HG02623 (cell line): ENCODE results near the gene PTPRE.

Experiments
- ATAC-seq: cut with Tn5 transposase; IDR thresholded peaks from one replicate; pipeline ENCODE4 v1.9.1; 2021; ENCODE audit warnings: moderate library complexity; ENCODE audit not compliant: unreplicated experiment

The PTPRE gene

GRCh38 chr10:127922675-127923366, 15.9 kb downstream of the PTPRE start:
- ATAC-seq, result no peak

- ATAC-seq, result no peak
Measured at GRCh38 chr10:127923646-127924045, 16.7 kb downstream of the PTPRE start.

GRCh38 chr10:127925471-127926207, 18.7 kb downstream of the PTPRE start:
- ATAC-seq, result no peak

- no peak for ATAC-seq
Measured at GRCh38 chr10:127926455-127926854, 19.6 kb downstream of the PTPRE start.

- ATAC-seq, result no peak
Measured at GRCh38 chr10:127928021-127928806, 21.3 kb downstream of the PTPRE start.

GRCh38 chr10:127932521-127933270, 25.8 kb downstream of the PTPRE start:
- ATAC-seq, result no peak

- no peak for ATAC-seq
Measured at GRCh38 chr10:127933271-127933670, 26.4 kb downstream of the PTPRE start.

- ATAC-seq, result no peak
Measured at GRCh38 chr10:127934383-127934782, 27.5 kb downstream of the PTPRE start.

GRCh38 chr10:127935071-127935561, 28.2 kb downstream of the PTPRE start:
- ATAC-seq, result no peak

GRCh38 chr10:127937069-127937468, 30.2 kb downstream of the PTPRE start:
- no peak for ATAC-seq

GRCh38 chr10:127937915-127938463, 31.1 kb downstream of the PTPRE start:
- ATAC-seq, result no peak

GRCh38 chr10:127939786-127940330, 33.0 kb downstream of the PTPRE start:
- no peak for ATAC-seq

- no peak for ATAC-seq
Measured at GRCh38 chr10:127940866-127941640, 34.1 kb downstream of the PTPRE start.

GRCh38 chr10:127942811-127943210, 35.9 kb downstream of the PTPRE start:
- no peak for ATAC-seq

GRCh38 chr10:127943336-127943910, 36.5 kb downstream of the PTPRE start:
- no peak for ATAC-seq

GRCh38 chr10:127944256-127944655, 37.4 kb downstream of the PTPRE start:
- ATAC-seq, result no peak

GRCh38 chr10:127945341-127945758, 38.4 kb downstream of the PTPRE start:
- ATAC-seq, result no peak

- no peak for ATAC-seq
Measured at GRCh38 chr10:127945948-127946711, 39.2 kb downstream of the PTPRE start.
